HG03571 (cell line): ENCODE data around the gene BCL11B.

Experiments
- ATAC-seq: cut with Tn5 transposase; IDR thresholded peaks from one replicate; pipeline ENCODE4 v1.9.1; 2021; ENCODE audit not compliant: unreplicated experiment

The BCL11B gene

GRCh38 chr14:99185436-99186068 is 86.4 kb downstream of the BCL11B start:
- ATAC-seq: no peak

DNA sequence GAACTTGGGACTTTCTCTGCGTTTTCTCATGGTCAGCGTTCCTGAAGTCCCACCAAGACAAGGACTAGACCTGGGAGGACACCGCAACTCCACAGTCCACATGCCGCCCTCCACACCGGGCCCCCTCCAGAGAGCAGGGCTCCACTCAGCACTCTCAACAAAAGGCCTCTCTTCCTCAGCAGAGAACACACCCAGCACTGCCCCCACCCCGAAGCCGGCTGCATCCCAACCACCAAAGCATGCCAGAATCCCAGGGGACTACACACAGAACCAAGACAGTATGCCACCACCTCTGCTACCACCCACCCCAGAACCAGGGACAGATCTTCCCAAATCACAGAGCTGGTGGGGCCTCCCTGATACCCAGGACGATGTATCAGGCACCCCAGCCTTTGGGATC is 88.3 kb downstream of the BCL11B start:
- ATAC-seq: no peak

- ATAC-seq: no peak
Observed at GRCh38 chr14:99183311-99183710, 88.7 kb downstream of the BCL11B start.

- ATAC-seq: no peak
Observed at GRCh38 chr14:99182548-99183250, 89.3 kb downstream of the BCL11B start.

- ATAC-seq: no peak
Observed at GRCh38 chr14:99181804-99182520, 90.0 kb downstream of the BCL11B start.

- no peak for ATAC-seq
Observed at GRCh38 chr14:99181241-99181640, 90.8 kb downstream of the BCL11B start.

- no peak for ATAC-seq
Observed at GRCh38 chr14:99179946-99180345, 92.1 kb downstream of the BCL11B start.

- ATAC-seq: no peak
Observed at GRCh38 chr14:99179506-99179905, 92.5 kb downstream of the BCL11B start.

GRCh38 chr14:99177886-99178835 is 93.8 kb downstream of the BCL11B start:
- ATAC-seq: no peak

- ATAC-seq: no peak
Observed at GRCh38 chr14:99177046-99177655, 94.8 kb downstream of the BCL11B start.

- ATAC-seq: no peak
Observed at GRCh38 chr14:99176156-99176945, 95.6 kb downstream of the BCL11B start.

GRCh38 chr14:99175331-99176155 is 96.5 kb downstream of the BCL11B start:
- ATAC-seq: no peak

DNA sequence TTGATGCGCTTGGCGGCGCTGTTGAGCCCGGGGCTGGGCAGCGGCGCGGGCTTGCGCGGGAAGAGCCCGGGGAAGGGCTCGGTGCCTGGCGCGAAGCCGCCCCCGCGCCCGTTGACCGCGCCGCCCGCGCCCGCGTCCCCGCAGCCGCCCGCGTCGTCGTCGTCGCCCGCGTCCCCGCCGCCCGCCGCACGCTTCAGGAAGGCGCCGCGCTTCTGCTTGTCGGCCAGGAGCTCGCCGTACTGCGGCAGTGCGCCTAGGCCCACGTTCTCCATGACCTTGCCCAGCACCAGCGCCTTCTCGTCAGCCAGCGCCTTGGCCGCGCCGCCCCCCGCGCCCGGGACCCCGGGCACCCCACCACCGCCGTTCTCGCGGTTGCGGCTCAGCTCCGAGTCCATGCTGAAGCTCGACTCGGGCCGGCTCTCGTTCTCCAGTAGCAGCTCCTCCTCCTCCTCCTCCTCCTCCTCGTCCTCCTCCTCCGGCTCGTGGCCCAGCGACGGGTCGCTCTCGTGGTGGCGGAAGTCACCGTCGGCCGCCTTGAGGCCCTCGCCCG is 97.2 kb downstream of the BCL11B start:
- no peak for ATAC-seq

DNA sequence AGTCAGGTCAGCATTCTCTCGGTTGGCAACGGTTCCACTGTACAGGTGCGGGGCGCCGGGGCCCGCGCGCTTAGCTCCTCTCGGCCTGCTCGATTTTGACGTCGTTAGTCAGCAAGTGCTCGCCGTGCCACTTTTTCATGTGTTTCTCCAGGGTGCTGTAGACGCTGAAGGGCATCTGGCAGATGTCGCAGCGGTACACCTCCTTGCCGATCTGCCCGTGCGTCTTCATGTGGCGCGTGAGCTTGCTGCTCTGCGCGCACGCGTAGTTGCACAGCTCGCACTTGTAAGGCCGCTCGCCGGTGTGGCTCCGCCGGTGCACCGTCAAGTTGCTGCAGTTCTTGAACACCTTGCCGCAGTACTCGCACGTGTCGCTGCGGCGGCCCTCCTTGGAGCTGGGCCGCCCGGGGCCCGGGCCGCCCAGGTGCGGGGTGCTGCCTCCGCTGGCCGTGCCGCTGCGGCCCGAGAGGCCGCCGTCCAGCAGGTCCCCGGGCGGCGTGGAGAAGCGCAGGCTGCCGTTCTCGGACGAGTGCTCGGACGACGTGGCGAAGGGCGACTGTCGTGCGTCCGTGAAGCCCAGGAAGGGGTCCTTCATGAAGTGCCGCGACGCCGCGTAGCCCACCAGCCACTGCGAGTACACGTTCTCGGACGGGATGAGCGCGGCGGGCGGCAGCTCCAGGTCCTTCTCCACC is 97.8 kb downstream of the BCL11B start:
- ATAC-seq: no peak

- no peak for ATAC-seq
Observed at GRCh38 chr14:99173506-99173905, 98.5 kb downstream of the BCL11B start.

DNA sequence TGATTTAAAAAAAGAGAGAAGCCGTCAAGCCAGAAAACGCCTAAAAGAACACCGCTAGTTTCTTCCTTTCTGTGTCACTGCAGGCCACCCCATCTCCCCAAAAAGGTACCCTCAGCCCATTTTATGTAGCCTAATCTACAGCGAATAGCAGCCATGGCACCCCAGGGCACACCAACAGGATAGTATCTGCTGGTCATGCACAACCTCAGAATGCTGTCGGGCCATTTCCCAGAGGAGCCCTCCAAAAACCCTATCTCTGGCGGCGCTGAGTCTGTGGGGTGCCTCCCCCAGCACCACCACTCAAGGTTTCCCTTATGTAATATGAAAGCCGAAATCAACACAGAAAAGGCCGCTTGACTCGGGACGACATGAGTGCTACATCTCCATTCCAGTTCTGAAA is 98.9 kb downstream of the BCL11B start:
- no peak for ATAC-seq

- no peak for ATAC-seq
Observed at GRCh38 chr14:99171396-99171795, 100.6 kb downstream of the BCL11B start.

DNA sequence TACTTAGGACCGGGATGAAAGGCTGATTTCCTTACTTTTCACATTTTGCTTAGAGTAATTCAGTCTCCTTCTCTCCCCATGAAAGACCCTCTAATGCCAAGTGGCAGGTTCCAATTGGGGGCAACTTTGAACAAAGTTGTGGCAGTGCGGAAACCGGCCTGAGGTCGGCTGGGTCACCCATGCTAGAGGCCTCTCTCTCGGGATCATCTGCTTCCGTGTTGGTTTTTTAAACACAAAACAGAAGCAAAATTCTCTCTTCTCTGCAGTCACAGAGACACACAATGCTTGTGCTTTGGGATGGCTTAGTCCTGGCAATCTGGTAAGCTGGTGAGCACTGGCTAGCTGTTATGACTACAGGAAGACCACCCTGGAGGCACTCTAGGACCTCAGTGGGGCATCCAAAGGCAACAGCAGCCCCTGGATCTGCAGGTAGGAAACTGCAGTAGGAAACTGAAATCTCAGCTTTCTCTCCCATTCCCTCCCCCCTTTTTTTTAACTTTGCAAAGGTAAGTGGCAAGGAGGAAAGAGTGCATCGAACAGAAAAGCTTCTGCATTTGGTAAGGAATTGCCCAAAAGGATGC is 102.1 kb downstream of the BCL11B start:
- ATAC-seq: no peak
